Measurements from ENCODE around the gene PLCH1.
A peak's percentile ranks its signal among the peaks of the same experiment; 100 is the strongest.

PLCH1 gene

GRCh38 chr3:155682426-155683343 lies 62.2 kb downstream of the PLCH1 start:
- DNase-seq = no peak

- no peak for DNase-seq
Observed at GRCh38 chr3:155676252-155676981, 68.5 kb downstream of the PLCH1 start.

GRCh38 chr3:155675094-155675493 lies 69.8 kb downstream of the PLCH1 start:
- DNase-seq = no peak

GRCh38 chr3:155673421-155673820 lies 71.5 kb downstream of the PLCH1 start:
- no peak for DNase-seq

- no peak for DNase-seq
Observed at GRCh38 chr3:155670335-155670734, 74.5 kb downstream of the PLCH1 start.

- no peak for DNase-seq
Observed at GRCh38 chr3:155667988-155668387, 76.9 kb downstream of the PLCH1 start.

GRCh38 chr3:155664925-155665695 lies 79.8 kb downstream of the PLCH1 start:
- peak in 1 of 2 donors; percentile 9 for DNase-seq

GRCh38 chr3:155663467-155664212 lies 81.2 kb downstream of the PLCH1 start:
- DNase-seq = no peak

GRCh38 chr3:155661760-155662159 lies 83.1 kb downstream of the PLCH1 start:
- DNase-seq = no peak

- no peak for DNase-seq
Observed at GRCh38 chr3:155661042-155661441, 83.8 kb downstream of the PLCH1 start.

- no peak for DNase-seq
Observed at GRCh38 chr3:155658671-155659261, 86.1 kb downstream of the PLCH1 start.

GRCh38 chr3:155658006-155658405 lies 86.9 kb downstream of the PLCH1 start:
- no peak for DNase-seq

- DNase-seq = no peak
Observed at GRCh38 chr3:155657161-155657560, 87.7 kb downstream of the PLCH1 start.

- no peak for DNase-seq
Observed at GRCh38 chr3:155656466-155656865, 88.4 kb downstream of the PLCH1 start.

- no peak for DNase-seq
Observed at GRCh38 chr3:155651489-155652218, 93.2 kb downstream of the PLCH1 start.

GRCh38 chr3:155648013-155648591 lies 96.8 kb downstream of the PLCH1 start:
- DNase-seq = no peak

- DNase-seq = no peak
Observed at GRCh38 chr3:155647206-155647605, 97.7 kb downstream of the PLCH1 start.

- DNase-seq = no peak
Observed at GRCh38 chr3:155646669-155647068, 98.2 kb downstream of the PLCH1 start.

- no peak for DNase-seq
Observed at GRCh38 chr3:155646128-155646527, 98.7 kb downstream of the PLCH1 start.

- no peak for DNase-seq
Observed at GRCh38 chr3:155643581-155644165, 101.2 kb downstream of the PLCH1 start.

- DNase-seq = no peak
Observed at GRCh38 chr3:155641956-155642355, 102.9 kb downstream of the PLCH1 start.

Data from CD4-positive, alpha-beta T cell treated with Interleukin-1 beta for 1 hour (primary cell).